ENCODE measurements around the gene RAB3GAP2. TPM values are rescaled to one million over a fixed set of nuclear protein-coding genes. Genes with fewer than 3 reads are reported as not detected.
"Not testable (repeated sequence)": the region's sequence is repeated elsewhere in the genome, so short reads cannot be mapped to it uniquely, and the experiment has no call there.

The RAB3GAP2 gene
- total RNA-seq, 1 donor from 2014 or later, result 107 TPM

GRCh38 chr1:220119043-220119512, 153.2 kb downstream of the RAB3GAP2 start:
- intact Hi-C loops (cut with micrococcal nuclease), result no loop called here
- Mint-ChIP-seq H3K36me3 (ENCODE audit: low read depth) (peaks cover 46% of the 10 kb centered on the region), H3K4me3 (no peak overlapping the region), H3K9me3 (no peaks in the 10 kb centered on the region), H3K27ac (no peak overlapping the region), H3K4me1 (peaks cover under 1% of the 10 kb centered on the region), H3K27me3 (no peaks in the 10 kb centered on the region)
- ATAC-seq (ENCODE audit: low read depth) (no peak), DNase-seq (no peak)
- TF ChIP-seq, protein P1, sequence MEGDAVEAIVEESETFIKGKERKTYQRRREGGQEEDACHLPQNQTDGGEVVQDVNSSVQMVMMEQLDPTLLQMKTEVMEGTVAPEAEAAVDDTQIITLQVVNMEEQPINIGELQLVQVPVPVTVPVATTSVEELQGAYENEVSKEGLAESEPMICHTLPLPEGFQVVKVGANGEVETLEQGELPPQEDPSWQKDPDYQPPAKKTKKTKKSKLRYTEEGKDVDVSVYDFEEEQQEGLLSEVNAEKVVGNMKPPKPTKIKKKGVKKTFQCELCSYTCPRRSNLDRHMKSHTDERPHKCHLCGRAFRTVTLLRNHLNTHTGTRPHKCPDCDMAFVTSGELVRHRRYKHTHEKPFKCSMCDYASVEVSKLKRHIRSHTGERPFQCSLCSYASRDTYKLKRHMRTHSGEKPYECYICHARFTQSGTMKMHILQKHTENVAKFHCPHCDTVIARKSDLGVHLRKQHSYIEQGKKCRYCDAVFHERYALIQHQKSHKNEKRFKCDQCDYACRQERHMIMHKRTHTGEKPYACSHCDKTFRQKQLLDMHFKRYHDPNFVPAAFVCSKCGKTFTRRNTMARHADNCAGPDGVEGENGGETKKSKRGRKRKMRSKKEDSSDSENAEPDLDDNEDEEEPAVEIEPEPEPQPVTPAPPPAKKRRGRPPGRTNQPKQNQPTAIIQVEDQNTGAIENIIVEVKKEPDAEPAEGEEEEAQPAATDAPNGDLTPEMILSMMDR (IDR thresholded peaks at IDR 0.05), result no peak
- POLR2A ChIA-PET, result no interaction called here
- CTCF ChIA-PET, result no interaction called here

GRCh38 chr1:220113136-220113695, 159.0 kb downstream of the RAB3GAP2 start:
- no peaks in the 10 kb centered on the region for H3K27me3 Mint-ChIP-seq
- TF ChIP-seq, protein P1 (IDR thresholded peaks at IDR 0.05), result no peak
- POLR2A ChIA-PET, result interaction anchor here (1.2 kb wide), 1 partner anchor 24 kb away, joined by 3 read pairs; the partner anchor contains the start of gene BPNT1
- peak overlapping the region; percentile 25 for H3K4me3 Mint-ChIP-seq
- no peak overlapping the region for H3K27ac Mint-ChIP-seq
- peaks cover 69% of the 10 kb centered on the region for H3K36me3 Mint-ChIP-seq (ENCODE audit: low read depth)
- peaks cover 6% of the 10 kb centered on the region for H3K4me1 Mint-ChIP-seq
- no peaks in the 10 kb centered on the region for H3K9me3 Mint-ChIP-seq
- intact Hi-C loops (cut with micrococcal nuclease), result loop anchor here (1.0 kb wide), 2 partner anchors 122 to 663 kb away; no protein-coding TSS in a partner anchor
- DNase-seq, result no peak
- peak; percentile 71 for ATAC-seq (ENCODE audit: low read depth)
- CTCF ChIA-PET, result interaction anchor here (0.8 to 1.9 kb wide), 8 partner anchors 8 to 620 kb away, joined by 3 to 5 read pairs (median 3); partner anchors contain the start of gene BPNT1

- ChIA-PET CTCF (interaction anchor here (0.9 to 1.9 kb wide), 7 partner anchors 11 to 621 kb away, joined by 3 to 5 read pairs (median 3); partner anchors contain the start of gene BPNT1), POLR2A (interaction anchor here (0.7 to 1.2 kb wide), 2 partner anchors 23 to 256 kb away, joined by 3 to 4 read pairs; partner anchors contain the start of gene BPNT1)
- H3K27me3 Mint-ChIP-seq; DNase-seq; H3K27ac Mint-ChIP-seq; ATAC-seq (ENCODE audit: low read depth); H3K4me1 Mint-ChIP-seq; H3K4me3 Mint-ChIP-seq; intact Hi-C loops (cut with micrococcal nuclease); H3K9me3 Mint-ChIP-seq: not testable (repeated sequence)
- H3K36me3 Mint-ChIP-seq (ENCODE audit: low read depth), result peaks cover 68% of the 10 kb centered on the region
Measured at GRCh38 chr1:220112600-220112999, 159.7 kb downstream of the RAB3GAP2 start.

DNA sequence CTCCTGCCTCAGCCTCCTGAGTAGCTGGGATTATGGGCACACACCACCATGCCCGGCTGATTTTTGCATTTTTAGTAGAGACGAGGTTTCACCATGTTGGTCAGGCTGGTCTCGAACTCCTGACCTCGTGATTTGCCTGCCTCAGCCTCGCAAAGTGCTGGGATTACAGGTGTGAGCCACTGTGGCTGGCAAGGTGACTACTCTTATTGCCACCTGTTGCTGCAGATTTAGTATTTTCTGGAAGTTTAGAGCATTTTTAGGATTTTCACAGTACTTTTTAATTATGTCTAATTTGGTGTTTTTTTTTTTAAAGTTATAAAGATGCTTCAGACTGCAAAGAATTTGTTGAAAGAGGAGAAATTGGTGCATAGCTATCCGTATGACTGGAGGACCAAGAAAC, 161.8 kb downstream of the RAB3GAP2 start:
- CTCF ChIA-PET; ATAC-seq (ENCODE audit: low read depth); DNase-seq; H3K4me3 Mint-ChIP-seq; POLR2A ChIA-PET; H3K27ac Mint-ChIP-seq; H3K4me1 Mint-ChIP-seq; intact Hi-C loops (cut with micrococcal nuclease); H3K27me3 Mint-ChIP-seq; H3K9me3 Mint-ChIP-seq: not testable (repeated sequence)
- peaks cover 72% of the 10 kb centered on the region for H3K36me3 Mint-ChIP-seq (ENCODE audit: low read depth)

GRCh38 chr1:220099826-220100225, 172.4 kb downstream of the RAB3GAP2 start:
- Mint-ChIP-seq H3K4me1 (peaks cover 14% of the 10 kb centered on the region), H3K36me3 (ENCODE audit: low read depth) (peaks cover 53% of the 10 kb centered on the region), H3K27ac (no peak overlapping the region), H3K27me3 (no peaks in the 10 kb centered on the region), H3K4me3 (no peak overlapping the region), H3K9me3 (no peaks in the 10 kb centered on the region)
- intact Hi-C loops (cut with micrococcal nuclease), result loop anchor here (2.0 kb wide), 1 partner anchor 13 kb away; no protein-coding TSS in a partner anchor
- ATAC-seq (ENCODE audit: low read depth) (no peak), DNase-seq (no peak)
- CTCF ChIA-PET, result interaction anchor here (1.2 kb wide), 1 partner anchor 13 kb away, joined by 3 read pairs; no protein-coding TSS in a partner anchor
- POLR2A ChIA-PET, result no interaction called here
- TF ChIP-seq, protein P1 (IDR thresholded peaks at IDR 0.05), result no peak

Other genes starting within 250 kb of the RAB3GAP2 start
- gene EPRS1, start 225.9 kb downstream of the RAB3GAP2 start, total RNA-seq, result 114 and 119 TPM in 2 replicates
- 22.8 and 23.6 TPM in 2 replicates for gene BPNT1, start 182.7 kb downstream of the RAB3GAP2 start, total RNA-seq
- gene IARS2, start 178.3 kb downstream of the RAB3GAP2 start, total RNA-seq, result 39.8 and 41.9 TPM in 2 replicates

All from activated B cell treated with CpG ODN at 0.5 μM for 24 hours (primary cell).